ENCODE data around the gene CD6. TPM values are rescaled to one million over a fixed set of nuclear protein-coding genes. Genes with fewer than 3 reads are reported as not detected.

Gene CD6
- total and polyA plus RNA-seq, 10 of the 15 experiments (the other 5 are each of a cell fraction or from before 2014, with no cell fraction given): 0.37 to 17.6 (median 6.2) TPM

DNA sequence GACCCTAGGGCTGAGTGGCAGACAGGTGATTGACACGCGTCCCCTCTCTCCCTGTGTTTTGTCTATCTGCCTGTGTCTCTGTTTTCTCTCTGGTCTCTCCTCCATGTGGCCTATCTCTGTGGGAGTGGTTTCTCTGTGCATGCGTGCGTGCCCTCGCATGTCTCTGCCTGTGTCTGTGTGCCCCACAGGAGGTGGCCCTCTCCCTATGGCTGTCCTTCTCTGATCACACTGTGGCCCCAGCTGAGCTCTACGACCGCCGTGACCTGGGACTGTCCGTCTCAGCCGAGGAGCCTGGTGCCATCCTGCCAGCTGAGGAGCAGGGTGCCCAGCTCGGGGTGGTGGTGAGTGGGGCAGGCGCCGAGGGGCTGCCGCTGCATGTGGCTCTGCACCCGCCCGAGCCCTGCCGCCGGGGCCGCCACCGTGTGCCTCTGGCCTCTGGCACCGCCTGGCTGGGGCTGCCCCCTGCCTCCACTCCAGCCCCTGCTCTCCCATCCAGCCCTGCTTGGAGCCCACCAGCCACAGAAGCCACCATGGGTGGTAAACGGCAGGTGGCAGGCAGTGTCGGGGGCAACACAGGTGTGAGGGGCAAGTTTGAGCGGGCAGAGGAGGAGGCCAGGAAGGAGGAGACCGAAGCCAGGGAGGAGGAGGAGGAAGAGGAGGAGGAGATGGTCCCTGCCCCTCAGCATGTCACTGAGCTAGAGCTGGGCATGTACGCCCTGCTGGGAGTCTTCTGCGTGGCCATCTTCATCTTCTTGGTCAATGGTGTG is 35.6 kb upstream of the CD6 start (continued):
- TF ChIP-seq MYB (IDR thresholded peaks at IDR 0.05; ENCODE audit: borderline replicate concordance, low read depth, low read length): no peak
- no peak for TF ChIP-seq RELA (IDR thresholded peaks at IDR 0.05; ENCODE audit: borderline replicate concordance, partially characterized antibody)
- TF ChIP-seq BCL11A (IDR thresholded peaks at IDR 0.05; ENCODE audit: low read depth, low read length): no peak
- no peak for TF ChIP-seq POLR2AphosphoS2 (IDR thresholded peaks at IDR 0.05; ENCODE audit: low read depth, low read length)
- TF ChIP-seq RAD21 (IDR thresholded peaks at IDR 0.05; ENCODE audit: insufficient read depth, low read depth, low read length): no peak
- TF ChIP-seq, protein P1, sequence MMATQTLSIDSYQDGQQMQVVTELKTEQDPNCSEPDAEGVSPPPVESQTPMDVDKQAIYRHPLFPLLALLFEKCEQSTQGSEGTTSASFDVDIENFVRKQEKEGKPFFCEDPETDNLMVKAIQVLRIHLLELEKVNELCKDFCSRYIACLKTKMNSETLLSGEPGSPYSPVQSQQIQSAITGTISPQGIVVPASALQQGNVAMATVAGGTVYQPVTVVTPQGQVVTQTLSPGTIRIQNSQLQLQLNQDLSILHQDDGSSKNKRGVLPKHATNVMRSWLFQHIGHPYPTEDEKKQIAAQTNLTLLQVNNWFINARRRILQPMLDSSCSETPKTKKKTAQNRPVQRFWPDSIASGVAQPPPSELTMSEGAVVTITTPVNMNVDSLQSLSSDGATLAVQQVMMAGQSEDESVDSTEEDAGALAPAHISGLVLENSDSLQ (IDR thresholded peaks at IDR 0.05): peak; percentile 55
- no peak for TF ChIP-seq NFIC (IDR thresholded peaks at IDR 0.05; ENCODE audit: low read depth, low read length)
- TF ChIP-seq MYC (IDR thresholded peaks at IDR 0.05; ENCODE audit: insufficient read depth, insufficient read length, insufficient replicate concordance, low read length, severe bottlenecking): no peak
- TF ChIP-seq MEF2A (IDR thresholded peaks at IDR 0.05; ENCODE audit: insufficient read depth, low read depth, low read length): no peak
- TF ChIP-seq, protein P2, sequence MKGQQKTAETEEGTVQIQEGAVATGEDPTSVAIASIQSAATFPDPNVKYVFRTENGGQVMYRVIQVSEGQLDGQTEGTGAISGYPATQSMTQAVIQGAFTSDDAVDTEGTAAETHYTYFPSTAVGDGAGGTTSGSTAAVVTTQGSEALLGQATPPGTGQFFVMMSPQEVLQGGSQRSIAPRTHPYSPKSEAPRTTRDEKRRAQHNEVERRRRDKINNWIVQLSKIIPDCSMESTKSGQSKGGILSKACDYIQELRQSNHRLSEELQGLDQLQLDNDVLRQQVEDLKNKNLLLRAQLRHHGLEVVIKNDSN (IDR thresholded peaks at IDR 0.05; ENCODE audit: borderline replicate concordance, extremely low read length, insufficient read depth, low read depth, low read length): no peak
- no peak for TF ChIP-seq RBBP5 (conservative IDR thresholded peaks at IDR 0.05)
- no peak for TF ChIP-seq SUPT20H (IDR thresholded peaks at IDR 0.05; ENCODE audit: borderline replicate concordance, control insufficient read depth, low read depth, low read length)
- TF ChIP-seq HDAC2 (IDR thresholded peaks at IDR 0.05): no peak
- TF ChIP-seq ZNF622 (IDR thresholded peaks at IDR 0.05): no peak
- TF ChIP-seq CREM (IDR thresholded peaks at IDR 0.05; ENCODE audit: low read depth): no peak
- TF ChIP-seq, protein P3, sequence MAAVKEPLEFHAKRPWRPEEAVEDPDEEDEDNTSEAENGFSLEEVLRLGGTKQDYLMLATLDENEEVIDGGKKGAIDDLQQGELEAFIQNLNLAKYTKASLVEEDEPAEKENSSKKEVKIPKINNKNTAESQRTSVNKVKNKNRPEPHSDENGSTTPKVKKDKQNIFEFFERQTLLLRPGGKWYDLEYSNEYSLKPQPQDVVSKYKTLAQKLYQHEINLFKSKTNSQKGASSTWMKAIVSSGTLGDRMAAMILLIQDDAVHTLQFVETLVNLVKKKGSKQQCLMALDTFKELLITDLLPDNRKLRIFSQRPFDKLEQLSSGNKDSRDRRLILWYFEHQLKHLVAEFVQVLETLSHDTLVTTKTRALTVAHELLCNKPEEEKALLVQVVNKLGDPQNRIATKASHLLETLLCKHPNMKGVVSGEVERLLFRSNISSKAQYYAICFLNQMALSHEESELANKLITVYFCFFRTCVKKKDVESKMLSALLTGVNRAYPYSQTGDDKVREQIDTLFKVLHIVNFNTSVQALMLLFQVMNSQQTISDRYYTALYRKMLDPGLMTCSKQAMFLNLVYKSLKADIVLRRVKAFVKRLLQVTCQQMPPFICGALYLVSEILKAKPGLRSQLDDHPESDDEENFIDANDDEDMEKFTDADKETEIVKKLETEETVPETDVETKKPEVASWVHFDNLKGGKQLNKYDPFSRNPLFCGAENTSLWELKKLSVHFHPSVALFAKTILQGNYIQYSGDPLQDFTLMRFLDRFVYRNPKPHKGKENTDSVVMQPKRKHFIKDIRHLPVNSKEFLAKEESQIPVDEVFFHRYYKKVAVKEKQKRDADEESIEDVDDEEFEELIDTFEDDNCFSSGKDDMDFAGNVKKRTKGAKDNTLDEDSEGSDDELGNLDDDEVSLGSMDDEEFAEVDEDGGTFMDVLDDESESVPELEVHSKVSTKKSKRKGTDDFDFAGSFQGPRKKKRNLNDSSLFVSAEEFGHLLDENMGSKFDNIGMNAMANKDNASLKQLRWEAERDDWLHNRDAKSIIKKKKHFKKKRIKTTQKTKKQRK (IDR thresholded peaks at IDR 0.05; ENCODE audit: low read depth, low read length): no peak
